ENCODE data around the gene ZNF653. TPM values are rescaled to one million over a fixed set of nuclear protein-coding genes. Genes with fewer than 3 reads are reported as not detected.

ZNF653 gene
- total and polyA plus RNA-seq, 9 of the 15 experiments (the other 6 are each of a cell fraction or from before 2014, with no cell fraction given) = 1.6 to 8.0 (median 4.2) TPM; not detected in 2

- TF ChIP-seq, protein P1, sequence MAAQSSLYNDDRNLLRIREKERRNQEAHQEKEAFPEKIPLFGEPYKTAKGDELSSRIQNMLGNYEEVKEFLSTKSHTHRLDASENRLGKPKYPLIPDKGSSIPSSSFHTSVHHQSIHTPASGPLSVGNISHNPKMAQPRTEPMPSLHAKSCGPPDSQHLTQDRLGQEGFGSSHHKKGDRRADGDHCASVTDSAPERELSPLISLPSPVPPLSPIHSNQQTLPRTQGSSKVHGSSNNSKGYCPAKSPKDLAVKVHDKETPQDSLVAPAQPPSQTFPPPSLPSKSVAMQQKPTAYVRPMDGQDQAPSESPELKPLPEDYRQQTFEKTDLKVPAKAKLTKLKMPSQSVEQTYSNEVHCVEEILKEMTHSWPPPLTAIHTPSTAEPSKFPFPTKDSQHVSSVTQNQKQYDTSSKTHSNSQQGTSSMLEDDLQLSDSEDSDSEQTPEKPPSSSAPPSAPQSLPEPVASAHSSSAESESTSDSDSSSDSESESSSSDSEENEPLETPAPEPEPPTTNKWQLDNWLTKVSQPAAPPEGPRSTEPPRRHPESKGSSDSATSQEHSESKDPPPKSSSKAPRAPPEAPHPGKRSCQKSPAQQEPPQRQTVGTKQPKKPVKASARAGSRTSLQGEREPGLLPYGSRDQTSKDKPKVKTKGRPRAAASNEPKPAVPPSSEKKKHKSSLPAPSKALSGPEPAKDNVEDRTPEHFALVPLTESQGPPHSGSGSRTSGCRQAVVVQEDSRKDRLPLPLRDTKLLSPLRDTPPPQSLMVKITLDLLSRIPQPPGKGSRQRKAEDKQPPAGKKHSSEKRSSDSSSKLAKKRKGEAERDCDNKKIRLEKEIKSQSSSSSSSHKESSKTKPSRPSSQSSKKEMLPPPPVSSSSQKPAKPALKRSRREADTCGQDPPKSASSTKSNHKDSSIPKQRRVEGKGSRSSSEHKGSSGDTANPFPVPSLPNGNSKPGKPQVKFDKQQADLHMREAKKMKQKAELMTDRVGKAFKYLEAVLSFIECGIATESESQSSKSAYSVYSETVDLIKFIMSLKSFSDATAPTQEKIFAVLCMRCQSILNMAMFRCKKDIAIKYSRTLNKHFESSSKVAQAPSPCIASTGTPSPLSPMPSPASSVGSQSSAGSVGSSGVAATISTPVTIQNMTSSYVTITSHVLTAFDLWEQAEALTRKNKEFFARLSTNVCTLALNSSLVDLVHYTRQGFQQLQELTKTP (IDR thresholded peaks at IDR 0.05; ENCODE audit: low read depth in 1 of 2, partially characterized antibody in 2 of 2) = peak in 1 of 2 experiments; percentile 99
- TF ChIP-seq KAT7 (CRISPR knock-in tag; IDR thresholded peaks at IDR 0.05; ENCODE audit: borderline replicate concordance) = no peak
- TF ChIP-seq, protein P2, sequence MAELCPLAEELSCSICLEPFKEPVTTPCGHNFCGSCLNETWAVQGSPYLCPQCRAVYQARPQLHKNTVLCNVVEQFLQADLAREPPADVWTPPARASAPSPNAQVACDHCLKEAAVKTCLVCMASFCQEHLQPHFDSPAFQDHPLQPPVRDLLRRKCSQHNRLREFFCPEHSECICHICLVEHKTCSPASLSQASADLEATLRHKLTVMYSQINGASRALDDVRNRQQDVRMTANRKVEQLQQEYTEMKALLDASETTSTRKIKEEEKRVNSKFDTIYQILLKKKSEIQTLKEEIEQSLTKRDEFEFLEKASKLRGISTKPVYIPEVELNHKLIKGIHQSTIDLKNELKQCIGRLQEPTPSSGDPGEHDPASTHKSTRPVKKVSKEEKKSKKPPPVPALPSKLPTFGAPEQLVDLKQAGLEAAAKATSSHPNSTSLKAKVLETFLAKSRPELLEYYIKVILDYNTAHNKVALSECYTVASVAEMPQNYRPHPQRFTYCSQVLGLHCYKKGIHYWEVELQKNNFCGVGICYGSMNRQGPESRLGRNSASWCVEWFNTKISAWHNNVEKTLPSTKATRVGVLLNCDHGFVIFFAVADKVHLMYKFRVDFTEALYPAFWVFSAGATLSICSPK (IDR thresholded peaks at IDR 0.05; ENCODE audit: borderline replicate concordance) = no peak
- no peak for TF ChIP-seq ZNF778 (CRISPR knock-in tag; IDR thresholded peaks at IDR 0.05)
- TF ChIP-seq BRCA1 (IDR thresholded peaks at IDR 0.05) = no peak
- no peak for TF ChIP-seq BRCA1 (CRISPR knock-in tag; IDR thresholded peaks at IDR 0.05)
- TF ChIP-seq, protein P3, sequence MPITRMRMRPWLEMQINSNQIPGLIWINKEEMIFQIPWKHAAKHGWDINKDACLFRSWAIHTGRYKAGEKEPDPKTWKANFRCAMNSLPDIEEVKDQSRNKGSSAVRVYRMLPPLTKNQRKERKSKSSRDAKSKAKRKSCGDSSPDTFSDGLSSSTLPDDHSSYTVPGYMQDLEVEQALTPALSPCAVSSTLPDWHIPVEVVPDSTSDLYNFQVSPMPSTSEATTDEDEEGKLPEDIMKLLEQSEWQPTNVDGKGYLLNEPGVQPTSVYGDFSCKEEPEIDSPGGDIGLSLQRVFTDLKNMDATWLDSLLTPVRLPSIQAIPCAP (CRISPR knock-in tag; IDR thresholded peaks at IDR 0.05; ENCODE audit: borderline replicate concordance) = no peak
- no peak for TF ChIP-seq SRF (CRISPR knock-in tag; IDR thresholded peaks at IDR 0.05)
- TF ChIP-seq GABPB2 (CRISPR knock-in tag; conservative IDR thresholded peaks at IDR 0.05) = no peak
- TF ChIP-seq ZNF146 (CRISPR knock-in tag; IDR thresholded peaks at IDR 0.05; ENCODE audit: unreplicated experiment) = no peak
- TF ChIP-seq MEIS2 (IDR thresholded peaks at IDR 0.05; ENCODE audit: partially characterized antibody) = peak; percentile 85
- TF ChIP-seq THRAP3 (IDR thresholded peaks at IDR 0.05; ENCODE audit: borderline replicate concordance) = no peak
- TF ChIP-seq ZBTB11 (CRISPR knock-in tag; IDR thresholded peaks at IDR 0.05) = peak in 1 of 3 experiments; percentile 83; a peak in 2 of 6 replicates
- TF ChIP-seq PREB (CRISPR knock-in tag; IDR thresholded peaks at IDR 0.05) = no peak
- no peak for TF ChIP-seq SMAD2 (IDR thresholded peaks at IDR 0.05; ENCODE audit: low read depth, low read length)
- no peak for TF ChIP-seq NR3C1 (CRISPR knock-in tag; IDR thresholded peaks at IDR 0.05)
Observed at GRCh38 chr19:11505504-11506100, at the start of gene ZNF653 (continued).

Measured in K562 (cell line).